Anterior cingulate cortex (tissue), 58 donors: ENCODE data around the gene FMOD.

Experiments used
- DNase-seq, 58 donors: peaks; one replicate each; lab custom pipeline; 2025; lab: John Stamatoyannopoulos, UW

FMOD gene

DNA sequence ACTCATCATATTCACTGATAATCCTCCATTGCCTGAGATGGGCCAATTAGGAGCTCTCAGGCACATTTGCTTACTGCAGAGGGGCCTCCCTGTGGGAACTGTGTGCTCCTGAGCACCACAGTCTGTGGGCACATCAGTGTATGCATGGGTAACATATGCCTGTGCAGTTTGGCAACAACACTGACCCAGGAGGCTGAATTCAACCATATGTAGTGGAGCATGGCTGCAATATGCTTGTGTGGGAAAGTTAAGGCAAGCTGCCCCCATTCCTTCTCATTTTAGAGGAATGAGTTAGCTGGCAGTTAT, 11.8 kb upstream of the FMOD start:
- no peak for DNase-seq

DNA sequence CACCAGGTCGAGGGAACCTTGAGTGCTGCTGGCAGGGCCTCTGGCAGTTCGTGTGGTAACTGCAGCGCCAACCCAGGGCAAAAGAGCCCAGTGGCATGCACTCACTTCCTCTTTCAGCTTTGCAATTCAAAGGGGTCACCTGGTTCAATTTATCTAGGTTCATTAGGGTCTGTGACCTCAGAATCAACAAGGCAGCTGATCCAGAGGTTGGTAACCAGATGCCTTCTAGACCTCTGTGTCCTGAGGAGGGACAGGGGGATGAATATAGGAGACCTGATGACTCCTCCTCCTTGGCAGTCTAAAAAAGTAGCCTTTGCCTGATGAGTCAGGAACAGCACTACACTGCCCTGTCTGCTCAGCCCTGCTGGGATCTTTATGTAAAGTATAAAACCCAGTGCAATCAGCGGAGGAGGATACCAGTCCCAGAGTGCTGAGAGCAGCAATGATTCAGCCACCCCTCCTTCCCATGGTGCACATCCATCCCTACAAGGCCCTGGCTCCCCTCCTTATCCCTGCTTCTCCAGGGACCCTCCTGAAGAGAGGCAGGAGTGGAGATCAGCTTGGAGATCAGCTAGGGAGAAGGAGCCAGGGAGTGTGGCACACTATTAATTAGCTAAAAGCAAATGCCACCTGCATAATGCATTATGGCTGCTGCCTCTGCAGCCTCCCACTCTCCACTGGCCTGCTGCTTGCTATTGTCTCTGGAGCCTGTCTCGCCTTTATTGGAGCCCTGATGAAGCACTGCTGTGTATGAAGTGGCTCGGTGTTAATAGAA, 11.2 kb upstream of the FMOD start:
- DNase-seq, result peak in 14 of 58 donors; percentile 5 to 70 (median 26)

DNA sequence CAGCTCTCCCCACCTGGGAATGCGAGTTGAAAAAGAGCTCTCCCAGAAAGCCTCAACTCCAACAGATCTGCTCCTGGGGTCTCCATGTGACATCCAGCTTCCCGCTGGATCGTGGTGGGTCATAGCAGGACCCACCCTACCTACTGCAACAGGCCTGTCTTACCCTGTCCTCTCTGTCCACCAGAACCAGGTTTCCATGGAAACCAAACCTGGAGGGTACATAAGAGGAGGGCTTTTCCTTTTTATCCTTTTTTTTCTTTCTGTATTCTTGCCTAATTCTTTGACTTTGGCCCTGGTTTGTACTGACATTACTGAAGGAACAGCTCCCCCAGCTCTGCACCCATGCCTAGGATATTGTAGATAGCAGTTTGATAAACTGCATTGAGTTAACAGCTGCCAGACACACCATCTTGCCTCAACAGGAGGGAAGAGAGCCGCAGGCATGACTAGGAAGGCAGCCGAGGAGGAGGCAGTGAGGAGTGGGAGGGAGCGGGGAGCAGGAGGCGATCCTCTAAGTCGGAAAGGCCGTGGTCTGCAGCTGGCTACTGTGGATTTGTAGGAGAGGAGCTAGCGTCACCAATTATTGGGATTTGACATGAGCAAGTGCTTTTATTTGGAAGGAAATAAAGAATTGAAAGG, 9.7 kb upstream of the FMOD start:
- peak in 12 of 58 donors; percentile 12 to 65 (median 25) for DNase-seq

DNA sequence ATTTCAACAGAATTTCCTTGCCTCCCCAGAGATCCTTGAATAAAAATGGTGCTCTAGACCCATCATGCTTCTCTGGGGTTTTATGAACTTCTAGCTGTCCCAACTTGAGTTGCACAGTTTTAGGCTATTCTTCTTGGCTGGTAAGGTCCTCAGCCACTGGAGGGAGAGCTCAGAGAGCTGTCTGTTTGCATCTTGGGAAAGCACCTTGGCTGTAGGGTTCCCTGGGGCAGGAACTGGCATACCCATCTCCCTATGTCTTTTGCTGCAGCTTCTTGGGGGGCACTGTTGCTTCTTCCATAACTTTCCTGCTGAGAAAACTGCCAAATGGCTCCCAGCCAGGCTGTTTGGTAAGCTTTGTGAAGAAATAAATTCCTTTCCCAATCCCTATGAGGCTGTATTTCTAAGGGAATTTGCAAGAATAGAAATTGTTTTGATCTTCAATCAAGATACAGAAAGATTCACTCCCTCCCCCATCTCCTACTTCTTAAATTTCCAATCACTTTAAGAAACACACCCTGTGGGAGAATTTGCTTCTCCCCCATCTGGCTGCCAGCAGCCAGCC, 8.2 kb upstream of the FMOD start:
- DNase-seq, result no peak

DNA sequence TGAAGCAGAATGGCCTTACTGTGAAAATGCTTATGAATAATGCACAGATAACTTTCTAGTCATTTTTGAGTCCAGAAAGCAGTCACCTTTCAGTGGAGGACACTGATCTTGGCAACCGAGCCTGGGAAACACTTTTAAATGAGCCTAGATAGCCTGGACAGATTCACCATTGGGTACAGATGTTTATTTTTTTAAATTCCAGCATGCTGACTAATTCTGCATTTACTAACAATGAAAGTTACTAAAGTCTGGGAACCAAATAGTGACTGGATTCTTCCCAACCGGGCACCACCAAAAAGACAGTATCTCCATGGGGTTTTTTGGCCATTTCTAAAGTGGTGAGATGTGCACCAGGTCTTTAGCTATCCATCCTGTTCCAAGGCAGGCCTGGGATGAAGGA, 3.3 kb upstream of the FMOD start:
- DNase-seq, result no peak

DNA sequence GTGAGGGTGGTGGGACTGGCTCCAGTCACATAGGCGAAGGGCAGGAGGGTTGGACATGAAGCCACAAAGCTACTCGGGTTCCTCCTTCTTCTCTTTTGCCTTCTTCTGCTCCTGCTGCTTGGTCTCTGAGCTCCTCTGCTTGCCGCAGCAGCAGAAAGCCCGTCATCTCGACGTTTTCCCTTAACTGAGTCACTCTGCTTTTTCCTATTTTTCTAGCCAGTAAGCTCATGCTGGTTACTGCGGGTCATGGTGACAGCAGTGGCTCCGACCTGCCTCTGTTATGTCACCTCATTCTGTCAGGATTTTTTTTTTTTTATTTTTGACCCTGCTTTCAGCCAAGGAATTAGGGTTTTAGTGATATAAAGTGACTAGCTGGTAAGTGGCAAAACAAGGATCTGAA, 2.6 kb upstream of the FMOD start:
- DNase-seq, result no peak

DNA sequence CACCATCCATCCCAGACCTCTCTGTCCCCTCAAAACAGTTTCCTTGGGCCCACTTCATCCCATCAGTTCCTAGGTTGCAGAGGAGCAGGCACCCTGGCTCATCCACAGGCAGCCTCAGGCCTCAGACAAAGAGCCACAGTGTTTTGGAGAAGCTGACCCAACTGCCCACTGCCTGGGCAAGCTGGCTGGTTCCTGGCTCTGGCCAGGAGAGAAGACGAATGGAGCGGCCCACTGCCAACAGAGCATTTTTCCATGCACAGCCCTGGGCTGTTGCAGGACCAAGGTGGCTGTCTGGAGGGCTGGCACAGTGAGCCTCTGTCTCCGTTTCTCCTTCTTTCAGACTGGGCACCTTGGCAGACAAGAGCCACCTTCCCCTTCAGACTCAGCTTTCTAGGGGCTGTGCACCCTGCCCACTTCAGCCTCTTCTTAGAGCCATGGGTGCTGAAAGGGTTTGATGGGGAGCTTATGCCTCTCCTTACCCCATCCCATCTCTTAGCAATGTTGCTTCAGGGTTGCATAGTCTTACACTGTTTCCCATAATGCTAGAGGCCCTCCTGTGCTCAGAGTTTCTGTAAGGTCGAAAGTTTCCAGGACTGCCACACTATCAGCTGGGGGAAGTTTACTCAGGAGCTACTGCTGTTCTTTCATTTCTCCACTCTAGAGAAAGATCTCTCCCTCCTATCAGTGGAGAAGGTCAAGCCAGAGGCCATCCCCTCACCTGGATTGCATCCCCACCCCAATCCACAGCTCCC, 973 bp downstream of the FMOD start:
- DNase-seq, result peak in 38 of 58 donors; percentile 19 to 76 (median 47)

DNA sequence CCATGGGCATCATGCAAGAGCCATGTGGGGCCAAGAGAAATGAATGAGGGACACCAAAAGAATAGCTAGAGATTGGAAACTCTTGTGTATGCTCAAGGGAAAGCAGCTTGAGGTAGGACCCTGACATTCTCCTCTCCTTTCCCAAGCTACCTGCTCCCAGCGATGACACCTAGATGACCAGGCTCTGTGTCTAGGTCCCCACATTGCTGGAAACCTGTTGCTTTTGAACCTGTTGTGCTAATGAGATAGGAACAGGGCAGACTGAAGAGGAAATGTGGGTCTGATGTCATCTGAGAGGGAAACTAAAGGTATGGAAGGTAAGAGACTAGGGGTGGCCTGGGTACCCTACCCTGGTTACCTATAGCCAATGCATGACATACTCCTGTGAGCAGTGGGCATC, 1.8 kb downstream of the FMOD start:
- no peak for DNase-seq

DNA sequence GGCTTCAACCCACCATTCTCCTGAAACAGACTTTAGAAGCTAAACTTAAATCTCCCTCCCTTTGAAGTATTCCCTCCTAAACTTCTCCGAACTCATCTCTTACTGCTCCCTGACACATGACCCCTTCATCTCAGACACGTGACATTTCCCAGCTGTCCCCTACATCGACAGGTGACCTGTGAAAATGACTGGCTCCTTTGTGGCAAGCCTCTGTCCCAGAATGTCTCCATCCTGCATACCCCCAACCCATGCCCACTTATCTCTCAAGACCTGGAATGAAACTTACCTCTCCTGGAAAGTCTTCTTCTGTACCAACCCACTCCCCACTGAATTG, 4.2 kb downstream of the FMOD start:
- no peak for DNase-seq

DNA sequence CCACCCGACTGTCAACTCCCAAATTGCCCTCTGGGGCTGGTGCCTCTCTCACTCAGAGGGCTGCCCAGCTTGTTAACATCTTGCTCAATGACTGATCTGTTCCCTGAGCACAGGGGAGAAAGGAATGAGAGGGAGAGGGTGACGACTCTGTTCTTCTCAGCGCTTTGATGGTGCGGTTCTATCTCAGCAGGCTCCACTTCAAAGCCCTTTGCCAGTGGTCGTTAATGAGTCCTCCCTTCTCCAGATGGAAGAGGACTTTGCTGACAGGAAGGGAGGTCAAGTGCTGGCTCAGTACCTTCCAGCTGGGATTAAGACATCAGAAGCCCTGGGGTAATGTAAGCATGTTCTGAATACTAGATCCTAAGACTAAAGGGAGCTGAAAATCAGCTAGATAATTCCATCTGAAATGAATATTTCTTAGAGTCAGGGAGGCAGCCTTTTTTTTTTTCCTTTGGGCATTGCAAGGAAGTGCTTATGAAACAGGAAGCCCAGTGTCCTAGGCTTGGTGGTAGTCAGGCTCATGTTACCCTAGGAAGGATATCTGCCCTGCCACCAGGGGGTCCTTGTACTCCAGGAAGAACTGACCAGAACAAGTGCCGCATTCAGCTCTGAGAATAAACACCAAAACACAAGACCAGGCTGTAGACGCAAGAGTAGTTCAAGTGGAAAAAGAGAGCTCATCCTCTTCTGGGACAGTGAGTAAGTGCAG, 4.7 kb downstream of the FMOD start:
- DNase-seq, result no peak

DNA sequence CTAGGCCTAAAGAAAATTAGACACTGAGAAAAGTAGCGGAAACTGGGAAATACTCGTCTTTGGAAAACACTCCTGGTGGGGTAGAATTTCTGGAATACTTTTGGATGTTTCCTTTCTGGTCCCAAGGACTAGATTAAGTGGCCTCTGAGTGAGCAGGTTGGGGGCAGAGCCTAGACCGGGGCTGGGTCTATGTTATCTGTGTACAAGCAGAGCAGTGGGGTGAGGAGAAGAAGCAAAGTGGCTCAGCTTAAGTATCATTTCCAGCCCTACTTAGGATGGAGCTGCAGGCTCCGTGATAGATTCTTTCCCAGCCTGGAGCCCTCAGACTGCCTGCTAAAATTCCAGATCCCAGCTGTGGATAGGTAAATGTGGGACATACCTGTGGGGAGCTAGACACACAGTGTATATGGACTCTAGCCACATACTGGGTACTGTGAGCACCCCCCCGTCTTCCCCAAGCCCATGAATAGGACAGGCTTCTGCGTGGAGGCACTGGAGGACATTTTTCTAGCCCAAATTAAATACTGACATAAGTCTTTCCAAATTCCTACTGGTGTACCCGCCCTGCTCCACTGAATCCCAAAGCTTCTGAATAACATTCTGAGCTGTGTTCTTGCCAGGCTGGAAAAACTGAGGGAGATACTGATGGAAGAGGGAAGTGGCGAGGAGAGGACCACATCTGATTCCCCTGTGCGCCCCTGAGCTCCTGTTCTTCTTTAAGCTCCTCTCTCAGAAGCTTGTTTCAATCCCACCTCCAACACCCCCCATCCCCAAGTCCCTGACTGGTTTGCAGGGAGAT, 6.8 kb downstream of the FMOD start:
- DNase-seq, result no peak

DNA sequence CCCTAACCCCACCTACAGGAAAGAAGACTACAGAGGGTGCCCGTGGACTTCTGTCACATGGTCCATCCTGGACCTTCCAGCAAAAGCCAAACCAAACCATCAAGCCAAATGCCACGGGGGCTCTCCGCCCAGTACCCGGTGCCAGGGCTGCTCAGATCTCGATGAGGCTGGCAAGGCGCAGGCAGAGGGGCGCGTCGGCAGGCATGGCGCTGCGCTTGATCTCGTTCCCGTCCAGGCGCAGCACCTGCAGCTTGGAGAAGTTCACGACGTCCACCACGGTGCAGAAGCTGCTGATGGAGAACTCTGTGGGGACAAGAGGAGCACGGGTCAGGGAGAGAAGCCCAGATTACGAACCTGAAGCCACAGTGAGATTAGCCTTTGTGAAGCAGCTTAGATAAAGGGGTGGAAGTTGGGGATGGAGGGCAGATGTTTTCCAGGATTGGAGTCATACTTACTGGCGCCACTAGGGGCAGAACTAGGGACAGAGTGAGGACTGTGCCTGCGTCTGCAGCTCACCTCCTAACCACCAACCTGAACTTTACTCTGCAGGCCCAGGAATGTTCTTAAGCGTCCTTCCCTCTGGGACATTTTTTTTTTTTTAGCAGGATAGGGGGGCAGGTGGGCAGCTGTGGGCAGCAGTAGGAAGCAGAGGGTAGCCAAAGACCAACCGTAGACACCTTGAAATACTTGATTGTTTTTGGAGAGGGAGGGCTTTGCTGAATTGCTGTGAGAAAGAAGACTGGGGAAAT, 8.6 kb downstream of the FMOD start:
- peak in 7 of 58 donors; percentile 13 to 36 (median 27) for DNase-seq

DNA sequence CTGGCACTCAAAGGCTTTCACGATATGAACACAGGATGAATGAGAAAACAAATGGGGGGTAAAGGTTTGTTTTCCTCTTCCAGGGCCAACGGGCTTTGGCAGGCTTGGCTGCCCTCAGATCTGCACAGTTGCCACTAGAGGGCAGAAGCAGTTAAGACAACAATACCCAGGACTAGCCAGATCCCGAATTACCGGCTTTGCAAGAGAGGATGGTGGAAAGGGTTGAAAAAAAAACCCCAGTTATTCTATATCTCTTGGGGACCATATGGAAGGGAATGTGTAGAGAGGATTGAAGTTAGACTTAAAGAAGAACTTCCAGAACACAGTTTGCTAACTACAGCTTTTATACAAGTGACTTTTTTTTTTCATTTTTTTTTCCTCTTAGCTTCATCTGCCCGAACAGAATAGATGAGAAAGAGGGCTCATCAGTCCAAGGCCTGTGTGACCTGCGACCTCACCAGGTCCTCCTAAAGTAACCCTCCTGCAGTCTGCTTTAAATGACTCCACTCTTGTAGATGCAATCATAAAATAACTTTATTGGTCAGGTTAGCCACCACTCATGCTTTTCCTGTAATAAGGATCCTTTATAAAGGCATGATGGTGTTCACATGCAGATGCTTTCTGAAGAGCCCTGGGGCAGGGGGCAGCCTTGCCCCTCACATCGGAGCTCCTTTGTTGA, 10.7 kb downstream of the FMOD start:
- DNase-seq, result peak in 52 of 58 donors; percentile 5 to 87 (median 54)

DNA sequence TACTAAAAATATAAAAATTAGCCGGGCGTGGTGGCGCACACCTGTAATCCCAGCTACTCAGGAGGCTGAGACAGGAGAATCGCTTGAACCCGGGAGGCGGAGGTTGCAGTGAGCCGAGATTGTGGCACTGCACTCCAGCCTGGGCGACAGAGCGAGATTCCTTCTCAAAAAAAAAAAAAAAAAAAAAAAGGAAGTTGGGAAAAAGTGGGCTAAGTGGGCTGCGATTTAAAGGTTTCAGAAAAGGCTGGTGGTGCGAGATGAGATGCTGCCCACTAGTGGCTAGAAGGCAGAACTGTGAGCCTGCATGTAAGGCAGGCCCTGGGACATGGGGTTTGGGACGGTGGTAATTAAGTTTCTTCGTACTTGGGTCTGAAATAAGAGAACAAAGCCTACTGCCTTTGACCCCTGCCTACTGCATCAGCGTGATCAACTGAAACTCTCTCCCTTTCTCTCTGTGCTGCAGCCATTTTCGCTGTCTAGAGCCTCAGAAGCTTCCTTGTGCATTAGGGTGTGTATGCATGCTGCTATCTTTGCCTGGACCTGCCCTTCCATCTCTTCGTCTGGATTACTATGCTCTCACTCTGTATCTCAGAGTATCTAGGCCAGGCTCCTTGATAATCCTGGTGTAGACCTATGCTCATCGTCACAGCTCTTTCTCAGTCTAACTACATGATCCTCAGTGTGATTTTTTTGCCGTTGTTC, 12.4 kb downstream of the FMOD start:
- DNase-seq, result peak in 39 of 58 donors; percentile 10 to 64 (median 38)

DNA sequence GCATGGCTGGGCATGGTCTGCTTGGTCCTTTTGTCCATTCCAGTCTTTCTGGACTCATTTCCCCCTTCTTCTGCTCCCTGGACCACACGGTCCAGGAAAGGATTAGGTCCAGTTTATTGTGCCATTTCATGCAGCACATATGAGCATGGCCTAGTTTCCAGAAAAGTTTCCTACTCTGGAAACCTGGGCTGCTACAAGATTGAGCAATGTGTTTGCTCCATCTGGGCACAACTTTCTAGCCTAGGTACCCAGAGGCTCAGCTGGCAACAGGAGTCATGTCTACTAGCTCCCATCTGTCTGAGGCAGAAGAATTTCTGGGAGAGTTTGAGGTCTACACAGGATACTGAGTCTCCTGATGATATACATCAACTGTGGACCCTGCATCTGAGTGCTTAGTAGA, 14.8 kb downstream of the FMOD start:
- no peak for DNase-seq

DNA sequence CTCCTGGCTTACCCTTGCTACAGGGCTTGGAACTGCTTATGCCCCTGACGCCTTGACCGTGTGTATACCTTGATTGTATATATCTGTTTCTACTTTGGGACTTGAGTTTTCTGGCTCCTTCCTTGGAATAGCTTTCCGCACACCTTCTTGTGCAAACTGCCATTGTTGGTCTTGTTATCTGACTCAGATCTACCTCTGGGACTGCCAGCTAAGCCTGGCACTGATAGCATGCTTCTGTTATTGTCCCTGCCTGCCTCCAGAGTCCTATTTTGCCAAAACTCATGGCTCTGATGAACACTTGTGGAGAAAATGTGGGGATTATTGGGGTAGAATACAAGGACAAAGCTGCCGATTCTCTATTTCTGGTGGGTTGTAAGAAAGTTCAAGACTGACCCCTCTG, 15.4 kb downstream of the FMOD start:
- DNase-seq, result peak in 1 of 58 donors; percentile 19

DNA sequence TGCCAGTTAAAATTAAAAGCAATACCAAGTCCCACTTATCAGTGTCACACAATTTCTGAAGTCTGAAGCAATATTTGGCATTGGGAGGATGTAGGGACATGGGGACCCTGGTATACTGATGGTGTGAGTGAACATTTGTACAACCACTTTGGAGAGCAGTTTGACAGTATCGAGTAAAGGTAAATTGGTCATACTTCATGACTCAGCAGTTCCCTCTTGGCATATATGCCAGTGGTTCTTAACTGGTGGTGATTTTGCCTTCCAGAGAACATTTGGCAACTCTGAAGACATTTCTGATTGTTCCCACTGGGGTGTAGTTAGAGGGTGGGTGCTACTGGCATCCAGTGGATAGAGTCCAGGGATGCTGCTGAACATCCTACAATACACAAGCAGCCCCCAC, 19.7 kb downstream of the FMOD start:
- no peak for DNase-seq

DNA sequence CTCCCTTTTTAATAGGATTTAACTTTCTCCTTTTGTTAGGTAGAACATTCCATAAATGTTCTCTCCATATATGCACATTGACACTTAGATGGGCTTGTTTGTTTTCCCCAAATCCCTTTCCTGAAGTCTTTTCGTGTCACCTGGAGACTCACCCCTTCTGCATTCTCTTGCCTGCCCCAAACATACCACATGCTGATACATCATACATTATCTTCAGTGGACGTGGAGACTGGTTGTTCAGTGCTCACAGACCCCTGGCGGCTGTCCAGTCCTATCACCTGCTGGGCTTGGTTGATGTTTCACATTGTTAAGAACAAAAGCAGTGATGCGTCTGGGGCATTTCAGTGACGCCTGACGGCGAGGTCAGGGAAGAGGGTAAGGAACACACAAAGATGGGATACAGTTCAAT, 22.2 kb downstream of the FMOD start:
- no peak for DNase-seq
